ENCODE data around the gene TMEM143.

GRCh38 chr19:48351341-48351752, 12.4 kb downstream of the TMEM143 start:
- TF ChIP-seq SUZ12 (IDR thresholded peaks at IDR 0.05; ENCODE audit: extremely low read depth, insufficient read depth, insufficient read length): no peak
- TF ChIP-seq ZNF274 (IDR thresholded peaks at IDR 0.05; ENCODE audit: low read depth, low read length): no peak
- no peak for TF ChIP-seq YY1 (IDR thresholded peaks at IDR 0.05; ENCODE audit: insufficient read depth, insufficient read length)

Measured in NT2/D1 (cell line).